Fibroblast of pulmonary artery (primary cell): ENCODE results near the gene ESR2.

Experiments used
- DNase-seq: peaks from one replicate; pipeline ENCODE4 v3.0.0-alpha.2; 2010; ENCODE audit warnings: low read depth
- H3K4me3 ChIP-seq: replicated peaks from 2 replicates; pipeline ENCODE4 v1.5.1; 2011; ENCODE audit warnings: low read depth, mild to moderate bottlenecking, control low read depth, low read length, moderate library complexity
- CTCF ChIP-seq: IDR thresholded peaks from 2 replicates; pipeline ENCODE4 v1.5.1; 2011; ENCODE audit warnings: mild to moderate bottlenecking, control low read depth, low read length, inconsistent platforms; ENCODE audit errors: missing control alignments

Gene ESR2

GRCh38 chr14:64292197-64292596 lies 2.0 kb downstream of the ESR2 start:
- no peak for TF ChIP-seq CTCF
- H3K4me3 ChIP-seq = no peak overlapping the region
- DNase-seq = no peak

GRCh38 chr14:64289571-64289970 lies 4.6 kb downstream of the ESR2 start:
- DNase-seq = no peak
- no peak for TF ChIP-seq CTCF
- no peak overlapping the region for H3K4me3 ChIP-seq

GRCh38 chr14:64281805-64282204 lies 12.4 kb downstream of the ESR2 start:
- no peak for DNase-seq

GRCh38 chr14:64279704-64280668 lies 14.2 kb downstream of the ESR2 start:
- DNase-seq = peak; percentile 4
- no peak for TF ChIP-seq CTCF
- H3K4me3 ChIP-seq = no peak overlapping the region

More at GRCh38 chr14:64281805-64282204, 12.4 kb downstream of the ESR2 start:
- H3K4me3 ChIP-seq = no peak overlapping the region
- no peak for TF ChIP-seq CTCF

- no peak for DNase-seq
- TF ChIP-seq CTCF = no peak
- no peak overlapping the region for H3K4me3 ChIP-seq
Observed at GRCh38 chr14:64278458-64278857, 15.7 kb downstream of the ESR2 start.

GRCh38 chr14:64272019-64272418 lies 22.2 kb downstream of the ESR2 start:
- DNase-seq = no peak
- H3K4me3 ChIP-seq = no peak overlapping the region
- TF ChIP-seq CTCF = no peak
